ENCODE data around the gene SEL1L2.

SEL1L2 gene, protein sequence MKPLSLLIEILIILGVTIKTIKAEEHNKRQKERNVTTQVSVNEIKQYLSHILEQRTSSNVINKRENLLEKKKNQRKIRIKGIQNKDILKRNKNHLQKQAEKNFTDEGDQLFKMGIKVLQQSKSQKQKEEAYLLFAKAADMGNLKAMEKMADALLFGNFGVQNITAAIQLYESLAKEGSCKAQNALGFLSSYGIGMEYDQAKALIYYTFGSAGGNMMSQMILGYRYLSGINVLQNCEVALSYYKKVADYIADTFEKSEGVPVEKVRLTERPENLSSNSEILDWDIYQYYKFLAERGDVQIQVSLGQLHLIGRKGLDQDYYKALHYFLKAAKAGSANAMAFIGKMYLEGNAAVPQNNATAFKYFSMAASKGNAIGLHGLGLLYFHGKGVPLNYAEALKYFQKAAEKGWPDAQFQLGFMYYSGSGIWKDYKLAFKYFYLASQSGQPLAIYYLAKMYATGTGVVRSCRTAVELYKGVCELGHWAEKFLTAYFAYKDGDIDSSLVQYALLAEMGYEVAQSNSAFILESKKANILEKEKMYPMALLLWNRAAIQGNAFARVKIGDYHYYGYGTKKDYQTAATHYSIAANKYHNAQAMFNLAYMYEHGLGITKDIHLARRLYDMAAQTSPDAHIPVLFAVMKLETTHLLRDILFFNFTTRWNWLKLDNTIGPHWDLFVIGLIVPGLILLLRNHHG

DNA sequence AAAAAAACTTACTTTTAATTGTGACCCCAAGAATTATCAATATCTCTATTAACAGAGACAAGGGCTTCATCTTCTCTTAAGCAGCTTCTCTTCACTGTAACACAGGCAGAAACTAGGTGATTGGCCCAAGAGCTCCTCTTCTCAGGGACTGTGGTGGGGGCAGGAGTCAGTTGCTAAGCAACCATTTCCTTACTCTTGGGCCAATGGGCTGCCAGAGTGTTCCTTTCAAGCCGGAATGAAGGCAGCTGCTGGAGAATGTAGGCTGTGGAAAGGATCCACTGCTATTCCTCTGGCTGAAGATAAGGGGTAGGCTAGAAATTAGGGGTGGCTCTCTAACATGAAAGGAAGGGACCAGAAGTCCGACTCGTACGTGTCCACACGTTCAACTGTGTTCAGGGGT lies at the start of gene SEL1L2:
Gene SEL1L2, minus strand, starts transcription at position 150 of the 400 bp plus-strand sequence. Its CDS starts 80 bp downstream, at position 70.
- Histone ChIP-seq H3K4me3 (no peak within 1 kb of the TSS), H3K27ac (no peak within 1 kb of the TSS), H3K27me3 (no peaks in the 10 kb centered on the region), H3K9me3 (peaks cover 0 to 13% (median 9%) of the 10 kb centered on the region in 3 donors), H3K4me1 (no peaks in the 10 kb centered on the region), H3K36me3 (no peaks in the 10 kb centered on the region)
- no peak for DNase-seq
- intact Hi-C loops (cut with DNase I; ENCODE audit: low total_unique reads), result no loop called here
- TF ChIP-seq CTCF (IDR thresholded peaks at IDR 0.05), result no peak

DNA sequence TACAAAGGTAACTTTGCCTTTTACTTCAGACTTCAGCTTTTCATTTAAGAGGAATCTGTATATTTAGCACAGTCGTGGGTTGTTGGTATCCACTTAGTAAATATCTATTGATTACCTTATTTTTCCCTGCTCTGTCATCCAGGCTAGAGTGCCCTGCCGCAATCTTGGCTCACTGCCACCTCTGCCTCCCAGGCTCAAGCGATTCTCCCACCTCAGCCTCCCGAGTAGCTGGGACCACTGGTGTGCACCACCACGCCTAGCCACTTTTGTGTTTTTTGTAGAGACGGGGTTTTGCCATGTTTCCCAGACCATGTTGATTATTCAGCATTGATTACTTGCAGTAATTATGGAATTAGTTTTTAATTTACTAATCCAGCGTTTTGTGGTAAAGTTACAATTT lies 46.2 kb upstream of the SEL1L2 start:
- intact Hi-C loops (cut with DNase I; ENCODE audit: low total_unique reads), result no loop called here
- no peaks in the 10 kb centered on the region for H3K9me3 ChIP-seq
- DNase-seq, result no peak
- H3K4me1 ChIP-seq, result peaks cover 0 to 4% (median 0%) of the 10 kb centered on the region in 4 donors
- no peak overlapping the region for H3K27ac ChIP-seq
- no peaks in the 10 kb centered on the region for H3K27me3 ChIP-seq
- no peak for TF ChIP-seq CTCF (IDR thresholded peaks at IDR 0.05)
- no peak overlapping the region for H3K4me3 ChIP-seq
- H3K36me3 ChIP-seq, result no peaks in the 10 kb centered on the region

DNA sequence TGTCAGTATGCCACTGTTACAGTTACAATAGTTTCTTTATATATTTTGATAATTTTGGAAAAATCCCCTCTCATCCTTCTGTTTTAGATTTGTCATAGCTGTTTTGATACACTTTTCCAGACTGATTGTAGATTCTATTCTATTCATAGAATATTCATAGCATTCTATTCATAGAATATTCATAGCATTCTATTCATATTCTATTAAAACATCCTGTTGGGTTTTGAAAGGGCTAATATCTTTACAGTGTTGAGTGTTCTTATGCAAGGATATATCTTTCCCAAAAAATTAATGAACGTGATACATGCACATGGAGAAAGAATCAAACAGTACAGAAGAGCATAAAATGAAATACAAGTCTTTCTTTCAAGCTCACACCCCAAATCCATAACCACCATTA lies 42.9 kb upstream of the SEL1L2 start:
- peaks cover 0 to 4% (median 0%) of the 10 kb centered on the region in 4 donors for H3K4me1 ChIP-seq
- no peak overlapping the region for H3K27ac ChIP-seq
- H3K9me3 ChIP-seq, result no peaks in the 10 kb centered on the region
- H3K27me3 ChIP-seq, result no peaks in the 10 kb centered on the region
- DNase-seq, result no peak
- peaks cover 0 to 1% (median 0%) of the 10 kb centered on the region in 3 donors for H3K36me3 ChIP-seq
- H3K4me3 ChIP-seq, result no peak overlapping the region
- intact Hi-C loops (cut with DNase I; ENCODE audit: low total_unique reads), result no loop called here
- no peak for TF ChIP-seq CTCF (IDR thresholded peaks at IDR 0.05)

DNA sequence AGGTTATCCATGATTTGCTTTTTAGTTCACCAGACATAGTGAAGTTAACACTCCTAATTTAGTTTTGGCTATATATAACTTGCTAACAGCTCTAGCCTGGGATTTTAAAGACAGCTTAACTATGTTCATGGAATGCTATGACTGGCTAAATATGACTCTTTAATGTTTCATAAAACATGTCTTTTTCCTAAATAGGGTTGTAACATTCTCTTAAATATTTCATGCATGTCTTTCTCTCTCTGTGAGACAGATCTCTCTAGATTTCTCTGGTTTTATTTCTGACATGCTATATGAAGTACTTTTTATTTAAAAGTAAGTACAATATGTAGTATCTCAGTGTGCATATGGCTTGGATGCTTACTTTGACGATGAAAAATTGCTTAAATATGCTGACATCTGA lies 40.6 kb upstream of the SEL1L2 start:
- Histone ChIP-seq H3K27me3 (no peaks in the 10 kb centered on the region), H3K4me3 (no peak overlapping the region), H3K9me3 (no peaks in the 10 kb centered on the region), H3K36me3 (peaks cover 0 to 11% (median 0%) of the 10 kb centered on the region in 3 donors), H3K27ac (no peak overlapping the region), H3K4me1 (peaks cover 0 to 4% (median 0%) of the 10 kb centered on the region in 4 donors)
- no peak for DNase-seq
- no peak for TF ChIP-seq CTCF (IDR thresholded peaks at IDR 0.05)
- intact Hi-C loops (cut with DNase I; ENCODE audit: low total_unique reads), result no loop called here

DNA sequence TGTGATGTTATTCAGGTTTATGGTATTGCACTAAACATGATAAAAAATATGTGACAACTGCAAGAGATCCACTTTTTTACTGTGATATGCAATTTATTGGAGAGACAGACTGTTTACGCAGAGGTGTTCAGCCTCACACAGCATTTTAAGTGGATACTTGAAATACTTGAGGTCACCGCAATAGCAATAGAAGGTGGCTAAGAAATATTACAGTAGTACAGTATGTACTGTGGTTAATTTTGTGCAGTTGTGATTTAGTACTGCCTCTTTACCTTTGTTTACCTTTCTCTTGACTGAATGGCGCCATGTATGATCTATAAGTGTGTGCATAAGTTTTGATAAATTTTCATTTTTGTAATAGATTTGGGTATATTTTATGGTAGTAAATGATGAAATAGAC lies 22.3 kb upstream of the SEL1L2 start:
- Histone ChIP-seq H3K27me3 (no peaks in the 10 kb centered on the region), H3K36me3 (peaks cover 0 to 14% (median 0%) of the 10 kb centered on the region in 3 donors), H3K27ac (no peak overlapping the region), H3K4me1 (no peaks in the 10 kb centered on the region), H3K4me3 (no peak overlapping the region), H3K9me3 (peaks cover 0 to 22% (median 4%) of the 10 kb centered on the region in 3 donors)
- intact Hi-C loops (cut with DNase I; ENCODE audit: low total_unique reads), result no loop called here
- no peak for TF ChIP-seq CTCF (IDR thresholded peaks at IDR 0.05)
- no peak for DNase-seq
